HL-60/S4 (cell line): ENCODE results near the gene GRIPAP1.

Experiments used
- in situ Hi-C: fragments of 300-500 bp; cut with MboI; formaldehyde crosslinking; loops from 2 replicates; pipeline ENCODE4 v1.14.3; 2022; ENCODE audit warnings: low sequenced_read_pairs

The GRIPAP1 gene

GRCh38 chrX:48927736-48928382 is 74.2 kb downstream of the GRIPAP1 start:
- in situ Hi-C loops: no loop called here

GRCh38 chrX:48927123-48927522 is 74.9 kb downstream of the GRIPAP1 start:
- in situ Hi-C loops: no loop called here

GRCh38 chrX:48924270-48924669 is 77.8 kb downstream of the GRIPAP1 start:
- in situ Hi-C loops: no loop called here

GRCh38 chrX:48923771-48924170 is 78.3 kb downstream of the GRIPAP1 start:
- in situ Hi-C loops: no loop called here
